Measurements from ENCODE around the gene VGLL3.

VGLL3 gene

GRCh38 chr3:86913160-86913559 is 77.8 kb downstream of the VGLL3 start:
- DNase-seq (ENCODE audit: low spot score) (no peak), ATAC-seq (ENCODE audit: low read depth) (no peak)
- Histone ChIP-seq H3K9me3 (ENCODE audit: severe bottlenecking) (no peaks in the 10 kb centered on the region), H3K4me1 (ENCODE audit: insufficient read depth, poor library complexity, severe bottlenecking) (no peaks in the 10 kb centered on the region), H3K27me3 (ENCODE audit: insufficient read depth, poor library complexity, severe bottlenecking) (no peaks in the 10 kb centered on the region), H3K36me3 (ENCODE audit: low read depth) (no peaks in the 10 kb centered on the region), H3K4me3 (ENCODE audit: severe bottlenecking) (no peak overlapping the region), H3K27ac (ENCODE audit: poor library complexity, severe bottlenecking) (no peak overlapping the region)
- TF ChIP-seq CTCF (IDR thresholded peaks at IDR 0.05; ENCODE audit: poor library complexity, severe bottlenecking) = no peak

- Histone ChIP-seq H3K4me3 (ENCODE audit: severe bottlenecking) (no peak overlapping the region), H3K36me3 (ENCODE audit: low read depth) (no peaks in the 10 kb centered on the region), H3K4me1 (ENCODE audit: insufficient read depth, poor library complexity, severe bottlenecking) (no peaks in the 10 kb centered on the region), H3K9me3 (ENCODE audit: severe bottlenecking) (no peaks in the 10 kb centered on the region), H3K27me3 (ENCODE audit: insufficient read depth, poor library complexity, severe bottlenecking) (no peaks in the 10 kb centered on the region), H3K27ac (ENCODE audit: poor library complexity, severe bottlenecking) (no peak overlapping the region)
- no peak for TF ChIP-seq CTCF (IDR thresholded peaks at IDR 0.05; ENCODE audit: poor library complexity, severe bottlenecking)
- no peak; the same call in 2 of the 3 replicates for ATAC-seq (ENCODE audit: low read depth)
- DNase-seq (ENCODE audit: low spot score) = no peak
Measured at GRCh38 chr3:86895202-86895601, 95.7 kb downstream of the VGLL3 start.

- DNase-seq (ENCODE audit: low spot score) (no peak), ATAC-seq (ENCODE audit: low read depth) (no peak)
- no peak for TF ChIP-seq CTCF (IDR thresholded peaks at IDR 0.05; ENCODE audit: poor library complexity, severe bottlenecking)
- Histone ChIP-seq H3K9me3 (ENCODE audit: severe bottlenecking) (no peaks in the 10 kb centered on the region), H3K4me1 (ENCODE audit: insufficient read depth, poor library complexity, severe bottlenecking) (no peaks in the 10 kb centered on the region), H3K4me3 (ENCODE audit: severe bottlenecking) (no peak overlapping the region), H3K36me3 (ENCODE audit: low read depth) (no peaks in the 10 kb centered on the region), H3K27ac (ENCODE audit: poor library complexity, severe bottlenecking) (no peak overlapping the region), H3K27me3 (ENCODE audit: insufficient read depth, poor library complexity, severe bottlenecking) (no peaks in the 10 kb centered on the region)
Measured at GRCh38 chr3:86890741-86891396, 100.1 kb downstream of the VGLL3 start.

Measured in RWPE2 (cell line).